Subcutaneous abdominal adipose tissue (tissue), 5 donors: Measurements from ENCODE around the gene ZDHHC3.
"Not testable (repeated sequence)": the region's sequence is repeated elsewhere in the genome, so short reads cannot be mapped to it uniquely, and the experiment has no call there.

Experiments
- H3K27ac ChIP-seq: one replicate; pipeline ENCODE4 v1.7.0; 2013; ENCODE audit warnings: low read depth, mild to moderate bottlenecking, inconsistent platforms, low read length, moderate library complexity
- H3K27me3 ChIP-seq, 5 donors: one replicate each; pipeline ENCODE4 v1.7.0; 2013; ENCODE audit warnings: low read length in 5 of 5, inconsistent platforms in 1 of 5; ENCODE audit not compliant: control insufficient read depth in 5 of 5, insufficient read depth in 4 of 5
- H3K36me3 ChIP-seq, 5 donors: one replicate each; pipeline ENCODE4 v1.7.0; 2013; ENCODE audit warnings: low read length in 5 of 5; ENCODE audit not compliant: control insufficient read depth in 5 of 5, insufficient read depth in 5 of 5
- H3K4me1 ChIP-seq, 5 donors: one replicate each; pipeline ENCODE4 v1.7.0; 2013; ENCODE audit warnings: low read length in 5 of 5, mild to moderate bottlenecking in 3 of 5, moderate library complexity in 1 of 5; ENCODE audit not compliant: control insufficient read depth in 5 of 5, insufficient read depth in 5 of 5
- H3K4me3 ChIP-seq, 5 donors: one replicate each; pipeline ENCODE4 v1.7.0; 2013; ENCODE audit warnings: low read length in 5 of 5, low read depth in 1 of 5
- H3K9ac ChIP-seq, 5 donors: one replicate each; pipeline ENCODE4 v1.7.0; 2013; ENCODE audit warnings: low read length in 5 of 5, mild to moderate bottlenecking in 4 of 5, moderate library complexity in 3 of 5
- H3K9me3 ChIP-seq, 5 donors: one replicate each; pipeline ENCODE4 v1.7.0; 2013; ENCODE audit warnings: low read length in 5 of 5; ENCODE audit not compliant: control insufficient read depth in 5 of 5
- donor health status: healthy.
- donor health status: healthy.
- donor health status: healthy.
- donor health status: healthy.
- donor health status: healthy.

Gene ZDHHC3

DNA sequence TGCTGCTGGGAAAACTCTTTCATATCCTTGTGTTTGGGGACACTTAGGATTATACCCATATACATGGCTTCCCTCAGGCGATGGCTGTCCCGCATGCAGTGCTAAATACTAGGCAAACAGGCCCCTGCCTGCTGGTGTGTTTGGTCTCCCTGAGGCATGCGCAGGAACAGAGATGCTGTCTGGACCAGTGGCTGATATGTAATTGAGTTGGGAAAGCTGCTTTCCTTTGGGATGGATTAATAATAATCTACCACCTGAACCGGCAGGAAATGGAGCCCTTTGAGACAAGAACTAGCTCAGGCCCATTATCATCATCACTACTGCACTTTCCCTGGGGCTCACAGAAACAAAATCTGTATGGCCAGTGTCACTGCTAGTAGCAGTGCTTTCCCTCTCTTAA lies 18.0 kb downstream of the ZDHHC3 start:
- Histone ChIP-seq H3K9ac (no peak overlapping the region), H3K4me1 (peaks cover 0 to 29% (median 22%) of the 10 kb centered on the region in 5 donors), H3K36me3 (peaks cover 3 to 31% (median 25%) of the 10 kb centered on the region in 5 donors), H3K4me3 (no peak overlapping the region), H3K27ac (no peak overlapping the region), H3K9me3 (no peaks in the 10 kb centered on the region), H3K27me3 (no peaks in the 10 kb centered on the region)

DNA sequence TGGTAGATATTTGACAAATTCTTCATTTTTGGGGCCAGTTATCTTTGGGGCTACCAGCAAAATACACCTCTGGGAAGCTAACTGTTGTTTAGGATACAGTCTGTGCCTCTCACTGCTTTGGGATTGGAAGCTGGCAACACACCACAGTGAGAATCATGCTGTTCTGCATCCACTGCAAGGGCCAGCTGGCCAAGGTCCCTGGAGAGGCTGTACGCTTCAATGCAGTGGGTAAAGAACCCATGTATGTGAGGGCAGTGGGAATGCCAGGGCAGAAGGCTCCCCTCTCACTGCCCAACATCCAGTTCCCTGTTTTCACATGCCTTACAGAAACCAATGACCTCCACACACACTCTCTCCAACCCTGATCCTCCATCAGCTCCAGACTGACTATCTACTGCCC lies 20.1 kb downstream of the ZDHHC3 start:
- H3K27me3 ChIP-seq = no peaks in the 10 kb centered on the region
- H3K4me1 ChIP-seq = peaks cover 0 to 22% (median 21%) of the 10 kb centered on the region in 5 donors
- no peak overlapping the region for H3K27ac ChIP-seq
- H3K4me3 ChIP-seq = no peak overlapping the region
- no peaks in the 10 kb centered on the region for H3K9me3 ChIP-seq
- no peak overlapping the region for H3K9ac ChIP-seq
- peaks cover 3 to 31% (median 26%) of the 10 kb centered on the region in 5 donors for H3K36me3 ChIP-seq

DNA sequence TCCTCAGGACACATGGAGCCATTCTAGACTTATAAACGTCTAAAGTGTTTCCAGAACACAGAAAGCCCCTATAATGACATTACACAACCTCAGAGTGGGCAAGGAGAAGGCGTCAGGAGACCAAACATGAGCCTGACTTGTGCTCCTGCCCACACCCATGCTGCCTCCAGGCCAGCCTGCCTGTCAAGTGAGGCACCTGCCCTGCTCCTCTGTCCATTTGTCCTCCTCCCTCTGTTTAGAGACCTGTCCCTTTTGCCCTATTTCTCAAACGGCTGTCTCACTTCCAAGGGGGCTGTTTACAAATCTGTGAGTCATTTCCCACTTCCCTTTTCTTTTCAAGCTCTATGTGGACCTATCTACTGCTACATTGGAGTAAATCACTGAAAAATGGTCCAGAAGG lies 21.0 kb downstream of the ZDHHC3 start:
- Histone ChIP-seq H3K36me3 (peaks cover 0 to 31% (median 26%) of the 10 kb centered on the region in 5 donors), H3K4me3 (no peak overlapping the region), H3K9me3 (no peaks in the 10 kb centered on the region), H3K4me1 (peaks cover 0 to 21% (median 19%) of the 10 kb centered on the region in 5 donors), H3K27ac (no peak overlapping the region), H3K27me3 (no peaks in the 10 kb centered on the region), H3K9ac (no peak overlapping the region)

DNA sequence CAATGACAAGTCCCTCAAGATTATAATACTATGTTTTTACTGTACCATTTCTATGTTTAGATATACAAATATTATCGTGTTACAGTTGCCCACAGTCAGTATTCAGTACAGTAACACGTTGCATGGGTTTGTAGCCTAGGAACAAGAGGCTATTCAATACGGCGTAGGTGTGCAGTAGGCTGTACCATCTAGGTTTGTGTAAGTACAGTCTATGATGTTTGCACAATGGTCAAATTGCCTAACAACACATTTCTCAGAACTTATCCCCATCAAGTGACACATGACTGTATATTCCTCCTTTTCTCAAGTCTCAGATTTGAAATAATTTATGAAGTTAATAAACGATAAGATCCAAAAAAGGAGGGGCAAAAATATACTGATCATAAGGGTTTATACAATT lies 21.7 kb downstream of the ZDHHC3 start:
- Histone ChIP-seq H3K4me3 (no peak overlapping the region), H3K27me3 (no peaks in the 10 kb centered on the region), H3K9ac (no peak overlapping the region), H3K4me1 (peaks cover 0 to 22% (median 19%) of the 10 kb centered on the region in 5 donors), H3K27ac (no peak overlapping the region), H3K9me3 (no peaks in the 10 kb centered on the region), H3K36me3 (peaks cover 0 to 31% (median 25%) of the 10 kb centered on the region in 5 donors)

DNA sequence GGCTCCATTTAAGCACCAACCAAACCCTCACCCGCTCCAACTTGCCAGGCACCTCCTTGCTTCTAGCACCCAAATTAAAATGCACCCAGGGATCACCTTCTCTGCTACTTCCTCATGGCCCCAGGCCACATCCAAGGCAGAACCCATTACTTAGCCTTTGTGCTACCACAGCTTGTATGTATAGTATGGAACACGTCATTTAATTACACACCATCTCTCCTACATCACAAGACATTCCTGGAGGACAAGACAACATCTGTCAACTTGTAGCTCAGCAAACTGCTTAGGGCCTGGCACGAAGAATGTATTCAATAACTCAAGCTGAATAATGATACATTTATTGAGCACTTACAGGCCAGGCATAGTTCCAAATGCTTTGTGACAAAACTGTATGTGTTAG lies 23.3 kb downstream of the ZDHHC3 start:
- no peaks in the 10 kb centered on the region for H3K9me3 ChIP-seq
- no peak overlapping the region for H3K27ac ChIP-seq
- peaks cover 0 to 22% (median 19%) of the 10 kb centered on the region in 5 donors for H3K4me1 ChIP-seq
- no peak overlapping the region for H3K9ac ChIP-seq
- no peaks in the 10 kb centered on the region for H3K27me3 ChIP-seq
- H3K4me3 ChIP-seq = no peak overlapping the region
- H3K36me3 ChIP-seq = peaks cover 0 to 28% (median 10%) of the 10 kb centered on the region in 5 donors

DNA sequence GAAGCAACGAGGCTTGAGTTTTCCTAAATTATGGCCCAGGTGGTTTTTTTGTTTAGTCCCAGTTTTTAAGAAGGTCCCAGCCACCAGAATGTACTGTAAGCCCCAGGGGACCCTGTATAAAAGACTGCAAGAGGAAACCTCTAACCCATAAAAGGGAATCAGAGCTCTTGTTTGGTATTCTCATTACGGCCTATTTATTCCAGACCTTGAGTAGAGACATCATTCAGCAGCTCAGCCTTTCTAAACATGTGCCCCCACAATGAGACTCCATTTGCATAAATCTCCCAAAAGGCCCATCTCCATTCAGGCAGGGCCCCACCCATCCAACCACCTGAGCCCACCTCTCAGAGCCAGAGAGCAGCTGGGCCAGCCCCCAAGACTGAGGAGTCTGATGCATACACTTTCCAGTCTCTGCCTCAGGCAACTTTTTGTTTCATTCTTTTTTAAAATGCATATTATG lies 25.7 kb downstream of the ZDHHC3 start:
- Histone ChIP-seq H3K4me1 (peaks cover 0 to 15% (median 11%) of the 10 kb centered on the region in 5 donors), H3K27me3 (no peaks in the 10 kb centered on the region), H3K9ac (no peak overlapping the region), H3K27ac (no peak overlapping the region), H3K9me3 (no peaks in the 10 kb centered on the region), H3K4me3 (no peak overlapping the region), H3K36me3 (peaks cover 0 to 31% (median 12%) of the 10 kb centered on the region in 5 donors)

DNA sequence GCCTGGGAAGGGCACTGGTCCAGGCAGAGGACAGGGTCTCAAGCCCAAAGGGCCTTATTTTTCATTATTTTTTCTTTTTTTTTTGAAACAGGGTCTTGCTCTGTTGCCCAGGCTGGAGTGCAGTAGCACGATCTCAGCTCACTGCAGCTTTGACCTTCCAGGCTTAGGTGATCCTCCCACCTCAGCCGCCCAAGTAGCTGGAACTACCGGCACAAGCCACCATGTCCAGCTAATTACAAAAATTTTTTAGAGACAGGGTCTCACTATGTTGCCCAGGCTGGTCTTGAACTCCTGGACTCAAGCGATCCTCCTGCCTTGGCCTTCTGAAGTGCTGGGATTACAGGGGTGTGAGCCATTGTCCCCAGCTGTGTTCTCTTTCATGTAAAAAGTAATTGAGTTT lies 26.2 kb downstream of the ZDHHC3 start:
- H3K4me3 ChIP-seq, H3K9me3 ChIP-seq, H3K9ac ChIP-seq, H3K27me3 ChIP-seq, H3K27ac ChIP-seq: not testable (repeated sequence)
- H3K4me1 ChIP-seq = peaks cover 0 to 11% (median 7%) of the 10 kb centered on the region in 5 donors
- H3K36me3 ChIP-seq = peaks cover 0 to 36% (median 17%) of the 10 kb centered on the region in 5 donors

DNA sequence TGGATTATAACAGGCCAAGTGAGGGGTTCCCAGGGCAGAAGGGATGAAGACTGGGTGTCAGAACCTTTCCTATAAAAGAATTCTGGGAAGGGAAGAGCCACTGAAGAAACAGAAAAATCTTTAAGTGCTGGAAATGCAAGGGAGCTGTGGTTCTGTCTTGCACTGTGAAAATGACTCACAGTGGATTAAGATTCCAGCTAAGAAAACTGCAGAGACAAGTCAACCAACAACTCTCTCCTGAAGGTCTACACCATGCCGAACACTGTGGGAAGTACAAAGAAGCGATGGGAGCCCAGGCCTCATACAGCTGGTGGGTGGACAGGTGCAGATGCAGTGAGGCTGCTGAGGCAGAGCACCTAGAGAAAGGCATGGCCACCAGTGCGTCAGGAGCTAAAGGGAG lies 27.7 kb downstream of the ZDHHC3 start:
- H3K9me3 ChIP-seq = no peaks in the 10 kb centered on the region
- H3K36me3 ChIP-seq = peaks cover 0 to 39% (median 21%) of the 10 kb centered on the region in 5 donors
- no peak overlapping the region for H3K27ac ChIP-seq
- H3K27me3 ChIP-seq = no peaks in the 10 kb centered on the region
- no peak overlapping the region for H3K9ac ChIP-seq
- H3K4me1 ChIP-seq = peaks cover 0 to 9% (median 6%) of the 10 kb centered on the region in 5 donors
- H3K4me3 ChIP-seq = no peak overlapping the region

DNA sequence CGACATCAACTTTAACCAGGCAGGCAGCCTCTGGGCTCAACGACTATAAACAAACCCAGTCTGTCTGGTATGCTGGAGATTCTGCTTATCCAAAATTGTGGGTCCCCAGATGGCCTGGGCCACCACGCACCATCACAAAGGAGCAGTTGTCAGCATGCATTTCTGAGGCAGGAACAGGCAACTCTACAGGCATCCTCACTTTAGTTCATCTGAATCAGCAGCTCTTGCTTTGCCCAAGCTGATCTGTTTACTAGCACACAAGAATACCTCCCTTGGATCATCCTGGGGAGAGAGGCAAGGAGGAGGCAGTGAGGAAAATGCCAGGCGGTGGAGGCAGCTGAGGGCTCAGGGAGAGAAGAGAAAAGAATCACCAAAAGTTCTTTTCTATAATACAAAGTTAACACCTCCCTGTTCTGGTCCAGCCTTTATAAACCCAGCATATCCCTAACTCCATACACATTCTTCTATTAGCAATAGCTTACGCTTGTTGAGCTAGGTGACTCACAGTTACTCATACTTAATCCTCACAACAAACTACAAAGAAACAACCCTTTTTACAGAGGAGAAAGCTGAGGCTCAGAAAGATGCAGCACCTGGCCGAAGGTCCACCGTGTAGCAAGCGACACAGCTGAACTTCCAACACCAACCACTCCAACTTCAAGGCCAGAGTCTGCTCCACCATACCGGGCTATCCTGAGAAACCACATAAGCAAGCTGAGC lies 33.6 kb downstream of the ZDHHC3 start:
- Histone ChIP-seq H3K4me3 (no peak overlapping the region), H3K4me1 (peaks cover 2 to 21% (median 16%) of the 10 kb centered on the region in 5 donors), H3K27ac (no peak overlapping the region), H3K27me3 (no peaks in the 10 kb centered on the region), H3K36me3 (peaks cover 0 to 75% (median 58%) of the 10 kb centered on the region in 5 donors), H3K9ac (no peak overlapping the region), H3K9me3 (no peaks in the 10 kb centered on the region)

DNA sequence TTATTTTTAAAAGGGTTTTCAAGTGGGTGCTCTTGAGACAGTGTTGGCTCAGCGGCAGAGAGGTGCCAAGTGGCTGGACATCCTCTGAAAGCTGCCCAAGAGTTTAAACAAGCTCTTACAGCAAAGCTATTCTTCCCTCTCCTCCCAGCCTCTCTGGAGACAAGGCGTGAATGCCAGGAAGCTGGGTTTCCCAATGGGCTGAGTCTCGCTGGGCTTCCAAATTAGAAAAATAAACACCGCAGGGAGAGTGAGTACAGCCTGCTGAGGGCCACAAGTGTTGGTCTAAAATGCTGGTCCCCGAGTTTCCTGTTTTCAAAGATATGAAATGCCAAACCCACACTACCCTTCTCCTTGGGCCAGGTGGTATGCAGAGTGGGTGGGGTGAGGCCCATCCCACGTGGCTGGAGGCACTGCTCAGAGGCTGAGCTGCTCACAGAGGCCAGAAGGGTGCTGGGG lies 36.4 kb downstream of the ZDHHC3 start:
- H3K9me3 ChIP-seq = no peaks in the 10 kb centered on the region
- no peak overlapping the region for H3K4me3 ChIP-seq
- peak overlapping the region in 1 of 5 donors; percentile 17 for H3K9ac ChIP-seq
- no peaks in the 10 kb centered on the region for H3K27me3 ChIP-seq
- peak overlapping the region; percentile 43 for H3K27ac ChIP-seq
- H3K36me3 ChIP-seq = peaks cover 0 to 67% (median 48%) of the 10 kb centered on the region in 5 donors
- peaks cover 2 to 21% (median 16%) of the 10 kb centered on the region in 5 donors for H3K4me1 ChIP-seq
